K562 (cell line): Measurements from ENCODE around the gene ZNF451. TPM values are rescaled to one million over a fixed set of nuclear protein-coding genes. Genes with fewer than 3 reads are reported as not detected.

ENCODE experiments used
- BRCA1 ChIP-seq, 2 experiments: fragments of 450-650 bp in 1 of 2; sonication (generic) in 1 of 2; formaldehyde crosslinking in 1 of 2; IDR thresholded peaks; 2 replicates each; pipeline versions ENCODE4 v1.5.0 to v1.6.1; 2017 to 2020; ENCODE audit warnings: mild to moderate bottlenecking in 1 of 2, missing genetic modification reagents in 1 of 2
- CBFA2T2 ChIP-seq: fragments of 450-650 bp; conservative IDR thresholded peaks from 2 replicates; pipeline ENCODE4 v1.6.1; 2017; ENCODE audit warnings: mild to moderate bottlenecking
- CEBPB ChIP-seq: fragments of 450-650 bp; IDR thresholded peaks from 2 replicates; pipeline ENCODE4 v1.6.1; 2016; ENCODE audit warnings: missing genetic modification characterization, missing compliant biosample characterization
- CUX1 ChIP-seq: fragments of 200-800 bp; sonication (Bioruptor generic); IDR thresholded peaks from 2 replicates; pipeline ENCODE4 v1.6.1; 2016; ENCODE audit warnings: missing genetic modification characterization, missing compliant biosample characterization
- DMBX1 ChIP-seq: fragments of 250-450 bp; sonication (Bioruptor Pico); IDR thresholded peaks from 2 replicates; pipeline ENCODE4 v1.8.0; 2022; ENCODE audit warnings: inconsistent platforms, mild to moderate bottlenecking, moderate library complexity, borderline replicate concordance
- FOXP4 ChIP-seq: sonication (generic); formaldehyde crosslinking; IDR thresholded peaks from 2 replicates; pipeline ENCODE4 v1.8.0; 2022; ENCODE audit warnings: mild to moderate bottlenecking, missing genetic modification reagents, borderline replicate concordance
- JUNB ChIP-seq: fragments of 450-650 bp; formaldehyde crosslinking; conservative IDR thresholded peaks from 2 replicates; pipeline ENCODE4 v1.4.0; 2020; ENCODE audit warnings: mild to moderate bottlenecking
- MAZ ChIP-seq, 2 experiments: fragments of 450-650 bp in 1 of 2; sonication (generic) in 1 of 2; formaldehyde crosslinking; IDR thresholded peaks in 1 of 2; conservative IDR thresholded peaks in 1 of 2; 2 replicates each; pipeline versions ENCODE4 v1.4.0 to v1.5.0; 2020; ENCODE audit warnings: mild to moderate bottlenecking in 1 of 2, missing genetic modification reagents in 1 of 2
- MNT ChIP-seq, 2 experiments: fragments of 450-650 bp; conservative IDR thresholded peaks; 2 replicates each; pipeline ENCODE4 v1.6.1; 2017; ENCODE audit warnings: mild to moderate bottlenecking in 2 of 2, moderate library complexity in 2 of 2
- NR2C2 ChIP-seq, 2 experiments: fragments of 200-800 bp in 1 of 2; sonication (Bioruptor generic) in 1 of 2; sonication (generic) in 1 of 2; formaldehyde crosslinking in 1 of 2; IDR thresholded peaks; 2 replicates each; pipeline versions ENCODE4 v1.6.1 to v1.8.0; 2016 to 2022; ENCODE audit warnings: mild to moderate bottlenecking in 1 of 2, missing compliant biosample characterization in 1 of 2, missing genetic modification characterization in 1 of 2, missing genetic modification reagents in 1 of 2
- PTTG1 ChIP-seq: fragments of 450-650 bp; IDR thresholded peaks from 2 replicates; pipeline ENCODE4 v1.6.1; 2016; ENCODE audit warnings: low read depth, mild to moderate bottlenecking, missing genetic modification characterization, missing compliant biosample characterization
- SMAD3 ChIP-seq: fragments of 450-650 bp; formaldehyde crosslinking; conservative IDR thresholded peaks from 2 replicates; pipeline ENCODE4 v1.4.0; 2020; ENCODE audit warnings: mild to moderate bottlenecking
- SMARCA4 ChIP-seq: fragments of 450-650 bp; IDR thresholded peaks from 2 replicates; pipeline ENCODE4 v1.6.1; 2016
- SPI1 ChIP-seq: IDR thresholded peaks from 2 replicates; pipeline ENCODE4 v1.6.1; 2011; ENCODE audit warnings: low read depth, low read length, control low read depth, borderline replicate concordance
- TEAD2 ChIP-seq: fragments of 450-650 bp; IDR thresholded peaks from 2 replicates; pipeline ENCODE4 v1.6.1; 2016; ENCODE audit warnings: missing genetic modification characterization, control low read depth, missing compliant biosample characterization
- ZNF431 ChIP-seq: sonication (generic); formaldehyde crosslinking; IDR thresholded peaks from 2 replicates; pipeline ENCODE4 v1.8.0; 2022; ENCODE audit warnings: mild to moderate bottlenecking, missing genetic modification reagents
- polyA plus RNA-seq, 8 experiments: library from polyadenylated mRNA; depleted of rRNA in 4 of 8; stranded (reverse) in 5 of 8; unstranded in 3 of 8; fragments of >200 nt; fragmentation: Nextera tagmentation in 2 of 8; fragmentation: Illumina TruSeq in 1 of 8; extraction: Ambion mirVana in 2 of 8; extraction: Trizol in 1 of 8; gene quantifications; 2 replicates each; pipeline versions ENCODE4 v1.2.1 to v1.2.3, GENCODE V29; 2011 to 2014; ENCODE audit warnings: inconsistent platforms in 1 of 8, missing spikeins in 1 of 8
- total RNA-seq, 7 experiments: library from RNA; depleted of rRNA in 6 of 7; stranded (reverse); fragments of >200 nt in 6 of 7; fragmentation: Illumina TruSeq in 2 of 7; extraction: Trizol in 2 of 7; gene quantifications; 2 replicates each; pipeline versions ENCODE4 v1.2.1 to v1.2.3, GENCODE V29; 2011 to 2021; ENCODE audit warnings: low replicate concordance in 1 of 7

The ZNF451 gene
- total and polyA plus RNA-seq, 9 of the 15 experiments (the other 6 are each of a cell fraction or from before 2014, with no cell fraction given), result 16.1 to 74.3 (median 38.3) TPM

GRCh38 chr6:57089687-57090457, at the start of gene ZNF451 (continued):
- TF ChIP-seq DMBX1 (peak; percentile 67), JUNB (no peak), CEBPB (tag) (no peak), PTTG1 (tag) (no peak), TEAD2 (tag) (no peak), SMARCA4 (peak; percentile 89), MNT (conservative IDR thresholded peaks at IDR 0.05) (peak; percentile 79 to 93), CUX1 (CRISPR knock-in tag) (no peak), SMAD3 (CRISPR knock-in tag) (no peak), FOXP4 (CRISPR knock-in tag) (no peak), MAZ (CRISPR knock-in tag; conservative IDR thresholded peaks at IDR 0.05 in 1 of 2, IDR thresholded peaks at IDR 0.05 in 1 of 2) (peak; percentile 84 to 91), SPI1 (peak; percentile 45; the same call in 1 of the 2 replicates), ZNF431 (CRISPR knock-in tag) (no peak), CBFA2T2 (peak; percentile 97), NR2C2 (CRISPR knock-in tag; IDR thresholded peaks at IDR 0.05) (peak; percentile 89), NR2C2 (tag; IDR thresholded peaks at IDR 0.05) (peak; percentile 98), BRCA1 (IDR thresholded peaks at IDR 0.05) (no peak), BRCA1 (CRISPR knock-in tag; IDR thresholded peaks at IDR 0.05) (no peak)
